NCI-H226 (cell line): Measurements from ENCODE around the gene LIPJ.
A peak's percentile ranks its signal among the peaks of the same experiment; 100 is the strongest.

ENCODE experiments used
- DNase-seq: peaks from one replicate; pipeline ENCODE4 v3.0.0-alpha.2; 2015

Gene LIPJ

DNA sequence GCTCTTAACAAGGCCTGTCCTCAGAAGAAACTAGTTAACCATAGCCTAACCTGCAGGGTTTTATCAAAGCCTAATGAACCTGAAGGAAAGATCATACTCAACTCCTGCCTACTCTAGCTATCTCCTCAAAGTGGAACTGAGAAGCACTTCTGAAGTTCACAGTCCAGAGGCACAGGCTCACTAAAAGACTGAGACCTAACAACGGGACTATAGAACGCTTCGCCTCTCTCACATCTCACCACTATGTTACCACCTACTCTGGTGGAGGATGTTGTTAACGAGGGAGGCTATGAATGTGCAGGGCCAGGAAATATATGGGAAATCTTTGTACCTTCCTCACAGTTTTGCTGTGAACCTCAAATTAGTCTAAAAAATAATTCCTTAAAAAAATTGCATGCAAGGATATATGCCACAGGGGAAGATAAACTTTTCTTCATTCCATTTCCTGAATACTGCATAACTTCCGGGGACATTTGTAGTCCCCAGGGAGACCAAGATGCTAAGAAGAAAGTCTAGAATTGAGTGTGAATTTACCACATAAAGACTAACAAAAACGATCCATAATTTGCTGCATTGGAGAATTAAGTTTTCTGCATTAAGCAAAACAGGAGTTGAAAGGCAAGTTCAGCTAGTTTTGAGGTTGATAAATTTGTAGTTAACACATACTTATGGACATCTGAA, 21.6 kb downstream of the LIPJ start:
- DNase-seq, result no peak

GRCh38 chr10:88608780-88609179, 22.2 kb downstream of the LIPJ start:
- DNase-seq, result no peak

- no peak for DNase-seq
Measured at GRCh38 chr10:88616250-88616977, 29.9 kb downstream of the LIPJ start.

DNA sequence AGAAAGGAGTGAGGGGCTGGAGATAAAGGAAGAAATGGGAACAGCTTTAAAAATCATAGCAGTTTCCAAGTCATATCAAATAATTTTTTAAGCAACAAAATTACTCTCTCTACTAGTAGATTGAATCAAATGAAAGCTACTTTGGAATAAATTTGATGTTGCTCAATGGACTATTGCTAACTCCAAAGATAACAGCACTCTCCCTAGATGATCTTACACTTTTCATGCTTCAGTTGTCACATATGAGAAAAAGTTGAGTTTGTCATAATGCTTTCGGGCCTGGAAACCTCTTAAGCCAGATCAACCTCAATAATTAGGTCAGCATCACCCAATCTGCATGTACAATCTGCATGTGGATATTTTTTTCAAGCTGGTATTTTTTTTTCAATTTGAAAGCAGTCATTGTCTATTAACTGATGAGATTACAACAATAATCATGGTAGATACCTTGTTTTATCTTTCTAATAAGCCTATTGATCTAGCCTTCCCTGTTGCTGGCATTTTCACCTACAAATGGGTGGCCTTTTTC, 31.3 kb downstream of the LIPJ start:
- DNase-seq, result no peak

DNA sequence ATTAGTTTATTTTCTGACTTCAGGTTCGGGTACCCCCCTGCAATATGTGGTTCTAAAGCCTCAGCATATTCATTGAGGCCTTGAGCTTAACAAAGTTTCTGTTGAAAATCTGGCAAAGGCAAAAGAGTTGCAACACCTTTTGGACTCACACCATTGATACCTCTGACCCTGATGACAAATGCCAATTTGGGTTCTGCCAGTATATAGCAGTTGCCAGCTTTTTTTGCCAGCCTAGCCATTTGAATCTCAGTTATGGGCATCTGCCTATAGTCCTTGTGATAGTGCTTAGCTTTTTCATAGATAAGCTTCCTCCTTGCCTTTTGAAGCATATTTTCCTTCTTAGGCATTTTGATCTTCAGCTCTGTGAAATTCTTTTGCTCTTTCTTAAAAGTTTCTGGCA, 31.9 kb downstream of the LIPJ start:
- DNase-seq, result no peak

GRCh38 chr10:88620441-88620840, 33.9 kb downstream of the LIPJ start:
- no peak for DNase-seq

DNA sequence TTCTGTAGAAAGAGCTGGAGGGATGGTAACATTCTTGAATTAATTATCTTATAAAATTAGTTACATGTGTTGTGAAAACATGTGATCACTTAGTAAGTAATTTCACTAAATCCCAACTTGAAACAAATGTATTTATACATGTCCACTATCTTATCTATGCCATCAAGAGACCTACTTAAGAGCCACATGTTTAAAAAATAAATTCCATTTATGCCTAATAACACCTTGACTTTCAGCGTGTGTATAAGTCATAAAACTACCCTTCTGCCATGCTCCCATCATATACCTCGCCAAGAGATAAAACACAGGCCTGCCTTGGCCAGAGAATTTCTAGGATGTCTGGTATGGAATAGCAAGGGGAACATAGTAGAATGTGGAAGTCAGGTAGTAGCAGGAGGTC, 37.3 kb downstream of the LIPJ start:
- no peak for DNase-seq

DNA sequence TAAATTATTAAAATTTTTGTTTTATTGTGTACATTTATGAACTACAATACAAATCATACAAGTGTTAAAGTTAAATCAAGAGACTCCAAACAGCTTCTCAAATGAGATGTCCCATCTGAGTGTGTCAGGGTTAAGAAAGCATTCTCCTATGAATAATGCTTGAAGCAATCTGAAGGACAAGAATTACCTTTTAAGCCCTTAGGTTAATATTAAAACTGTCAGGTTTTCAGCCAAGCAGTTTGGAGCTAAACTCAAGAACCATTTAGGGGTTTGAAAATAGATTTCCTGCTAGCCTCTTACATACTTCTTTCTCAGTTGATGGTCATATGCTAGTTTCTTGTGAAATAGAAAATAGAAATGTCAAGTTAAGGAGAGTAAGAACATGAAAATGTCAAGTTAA, 38.3 kb downstream of the LIPJ start:
- DNase-seq, result no peak

- DNase-seq, result no peak
Measured at GRCh38 chr10:88640186-88640585, 53.6 kb downstream of the LIPJ start.

- DNase-seq, result no peak
Measured at GRCh38 chr10:88642209-88642608, 55.6 kb downstream of the LIPJ start.

GRCh38 chr10:88642963-88643362, 56.4 kb downstream of the LIPJ start:
- peak; percentile 33 for DNase-seq

GRCh38 chr10:88647061-88647615, 60.6 kb downstream of the LIPJ start:
- DNase-seq, result no peak

- peak; percentile 94 for DNase-seq
Measured at GRCh38 chr10:88651101-88651551, 64.6 kb downstream of the LIPJ start.

DNA sequence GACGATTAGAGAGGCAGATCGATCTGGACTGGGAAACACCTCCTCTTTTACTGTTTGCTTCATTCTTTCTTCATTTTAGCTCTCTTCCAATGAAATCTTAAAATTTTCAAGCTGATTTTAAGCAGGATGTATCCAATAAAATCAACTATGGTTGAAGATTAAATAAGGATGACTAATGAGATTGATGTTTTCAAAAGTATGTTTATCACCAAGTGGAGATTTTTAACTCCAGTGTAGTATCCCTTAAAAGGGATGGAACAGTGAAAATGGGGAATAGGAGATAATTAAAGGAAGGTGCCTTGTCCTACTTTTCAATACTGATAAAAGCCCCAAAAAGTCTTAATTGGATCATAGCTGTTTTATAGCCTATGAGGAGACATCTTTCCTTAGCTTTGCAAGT, 66.1 kb downstream of the LIPJ start:
- peak; percentile 26 for DNase-seq
